Midbrain (tissue), 1 donor: ENCODE results near the gene SASH3.
"Not testable (repeated sequence)": the region's sequence is repeated elsewhere in the genome, so short reads cannot be mapped to it uniquely, and the experiment has no call there.

Experiments used
- DNase-seq: peaks from one replicate; lab custom pipeline; 2025; lab: John Stamatoyannopoulos, UW

The SASH3 gene

DNA sequence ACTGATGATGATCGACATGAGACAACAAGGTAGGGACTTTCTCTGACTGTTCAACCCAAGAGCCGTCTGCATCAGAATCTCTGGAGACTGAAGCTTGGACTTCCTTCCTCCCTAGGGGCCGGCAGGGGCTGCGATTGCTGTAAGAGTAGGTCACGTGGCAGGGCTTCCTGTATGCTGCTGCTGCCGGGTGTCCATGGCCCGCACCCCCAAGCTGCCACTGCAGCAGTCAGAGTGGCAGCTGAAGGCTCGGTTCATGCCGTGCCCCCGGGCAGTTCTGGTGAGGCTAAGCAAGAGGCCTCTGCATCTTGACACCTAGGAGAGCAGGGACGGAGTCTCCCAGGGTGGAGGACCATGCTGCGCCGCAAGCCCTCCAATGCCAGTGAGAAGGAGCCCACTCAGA is at the start of gene SASH3:
TSS of gene SASH3 (plus strand) at position 203 of the 400 bp plus-strand sequence. CDS start at position 352, 149 bp downstream.
- DNase-seq, result no peak

DNA sequence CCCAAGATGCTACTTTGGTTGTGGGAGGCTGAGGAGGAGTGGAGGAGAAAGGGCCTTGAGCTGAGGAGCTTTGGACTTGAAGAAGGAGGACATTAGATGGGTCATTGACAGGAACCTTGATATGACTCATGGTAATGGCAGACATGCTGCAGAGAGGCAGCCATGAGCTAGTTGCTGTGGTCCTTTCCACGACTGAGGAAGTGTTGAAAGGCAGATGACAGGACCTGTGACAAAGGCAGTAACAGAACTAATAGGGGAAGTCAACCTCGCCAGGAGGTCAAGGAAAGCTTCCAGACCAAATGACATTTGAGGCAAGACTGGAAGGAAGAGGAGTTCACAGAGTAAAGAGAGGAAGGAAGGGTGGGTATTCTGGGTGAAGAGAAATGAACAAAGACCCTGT is 48.5 kb upstream of the SASH3 start:
- no peak for DNase-seq

DNA sequence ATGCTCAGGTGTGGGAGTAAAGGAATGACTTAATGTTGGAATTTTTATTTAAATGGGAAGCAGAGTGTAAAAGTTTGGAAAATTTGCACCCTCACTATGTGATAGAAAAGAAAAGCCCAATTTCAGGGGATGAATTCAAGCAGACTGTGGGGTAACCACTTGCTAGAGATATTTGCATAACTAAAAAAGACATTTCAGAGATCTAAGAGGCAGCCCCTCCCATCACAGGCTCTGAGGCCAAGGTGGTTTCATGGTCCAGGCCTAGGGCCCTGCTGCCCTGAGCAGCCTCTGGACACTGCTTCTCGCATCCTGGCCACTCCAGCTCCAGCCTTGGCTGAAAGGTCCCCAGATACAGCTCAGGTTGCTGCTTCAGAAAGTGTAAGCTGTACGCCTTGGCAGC is 46.9 kb upstream of the SASH3 start:
- no peak for DNase-seq

DNA sequence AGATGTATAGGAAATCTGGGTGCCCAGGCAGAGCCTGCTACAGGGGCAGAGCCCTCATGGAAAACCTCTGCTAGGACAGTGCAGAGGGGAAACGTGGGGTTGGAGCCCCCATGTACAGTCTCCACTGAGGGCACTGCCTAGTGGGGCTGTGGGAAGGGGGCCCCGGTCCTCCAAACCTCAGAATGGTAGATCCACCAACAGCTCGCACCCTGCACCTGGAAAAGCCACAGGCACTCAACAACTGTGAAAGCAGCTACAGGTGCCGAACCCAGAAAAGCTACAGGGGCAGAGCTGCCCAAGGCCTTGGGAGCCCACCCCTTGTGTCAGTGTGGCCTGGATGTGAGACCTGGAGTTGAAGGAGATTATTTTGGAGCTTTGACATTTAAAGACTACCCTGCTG is 46.4 kb upstream of the SASH3 start:
- DNase-seq, result no peak

DNA sequence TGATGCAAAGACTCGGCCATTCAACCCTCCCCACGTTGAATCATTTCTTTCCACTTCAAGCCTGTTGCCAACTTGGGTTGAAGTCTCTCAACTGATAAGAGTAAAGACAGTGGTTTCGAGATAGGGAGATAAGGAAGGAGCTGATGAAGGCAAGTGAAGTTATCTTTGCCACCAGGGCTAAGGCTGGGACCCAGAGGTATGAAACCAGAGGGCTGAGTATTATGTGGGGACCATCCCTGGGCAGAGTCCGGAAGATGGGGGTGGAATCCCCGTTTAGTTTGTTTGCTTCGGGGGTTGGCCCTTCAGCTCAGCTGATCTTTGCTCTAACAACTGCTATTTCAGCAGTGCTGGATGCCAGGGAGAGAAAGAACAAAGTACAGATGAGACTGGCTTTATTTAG is 43.3 kb upstream of the SASH3 start:
- no peak for DNase-seq

DNA sequence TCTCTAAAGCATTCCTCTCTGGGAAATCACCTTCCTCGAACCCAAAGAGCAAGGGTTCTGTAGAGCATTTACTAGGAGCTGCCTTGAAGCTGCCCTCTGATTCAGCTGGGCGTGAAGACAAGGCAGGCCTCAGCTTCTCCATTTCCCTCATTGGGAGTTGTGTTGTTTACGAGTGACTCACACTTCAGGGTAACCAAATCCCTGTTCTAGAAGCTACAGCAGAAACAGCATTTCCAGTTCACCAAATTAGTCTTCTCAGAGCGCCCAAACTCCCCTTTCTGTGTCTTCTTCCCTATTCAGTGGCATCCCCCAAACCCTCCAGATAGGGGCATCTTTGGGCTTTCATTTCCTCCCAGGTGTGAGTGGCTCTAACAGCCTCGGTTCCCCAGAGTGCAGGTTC is 41.8 kb upstream of the SASH3 start:
- no peak for DNase-seq

DNA sequence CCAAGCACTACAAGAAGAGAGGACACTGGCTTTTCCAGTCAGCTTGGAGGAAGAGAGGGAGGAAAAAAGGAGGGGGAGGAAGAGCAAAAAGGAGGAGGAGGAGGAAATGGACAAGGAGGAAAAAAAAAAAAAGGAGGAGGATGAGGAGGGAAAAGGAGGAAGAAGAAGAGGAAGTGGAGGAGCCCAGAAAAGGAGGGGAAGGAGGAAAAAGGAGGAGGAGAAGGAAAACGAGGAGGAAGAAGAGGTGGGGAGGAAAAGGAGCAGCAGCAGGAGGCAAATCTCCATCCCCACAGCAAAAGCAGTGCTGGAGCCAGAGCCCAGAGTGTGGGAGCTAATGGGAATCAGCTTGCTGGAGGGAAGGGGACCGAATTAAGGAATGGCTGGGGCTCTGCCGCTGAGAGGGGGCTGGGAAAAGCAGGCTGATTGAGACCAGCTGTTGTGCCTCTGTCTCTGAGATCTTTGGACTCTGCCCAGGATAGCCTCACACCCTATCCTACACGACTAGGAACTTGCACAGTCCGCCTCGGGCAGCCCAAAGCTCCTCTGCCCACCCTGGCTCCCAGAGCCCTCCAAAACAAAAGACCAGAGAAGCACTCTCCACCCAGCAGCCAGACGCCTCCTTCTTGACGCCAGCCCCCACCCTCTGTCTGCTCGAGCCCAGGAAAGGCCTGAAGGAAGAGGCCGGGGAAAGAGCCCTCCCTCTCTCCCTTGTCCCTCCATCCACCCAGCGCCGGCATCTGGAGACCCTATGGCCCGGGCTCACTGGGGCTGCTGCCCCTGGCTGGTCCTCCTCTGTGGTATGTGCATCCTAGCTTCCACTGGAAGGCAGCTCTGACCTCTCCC is 41.1 kb upstream of the SASH3 start, which contains the start of gene XPNPEP2:
TSS of gene XPNPEP2 (plus strand) at position 514 of the 843 bp plus-strand sequence. CDS start at position 749, 235 bp downstream.
- no peak for DNase-seq

DNA sequence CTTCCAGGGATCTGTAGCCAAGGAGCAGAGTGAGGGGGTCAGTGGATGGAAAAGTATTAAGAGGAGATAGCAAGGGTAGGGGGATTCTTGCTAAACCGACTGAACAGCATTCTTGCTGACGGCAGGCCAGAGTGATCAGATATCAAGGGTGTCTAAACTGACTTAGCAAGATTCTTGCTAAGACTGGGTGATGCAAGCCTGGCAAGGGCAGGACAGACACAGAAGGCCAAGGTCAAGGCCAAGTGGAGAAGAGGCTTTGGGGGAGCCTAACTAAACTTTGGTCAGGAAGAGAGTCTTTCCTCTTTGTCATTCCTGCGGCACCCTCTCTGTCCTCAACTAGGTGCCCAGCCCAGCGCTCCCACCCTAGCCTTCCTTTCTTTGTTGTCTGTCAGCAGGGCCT is 40.2 kb upstream of the SASH3 start:
- DNase-seq, result no peak

DNA sequence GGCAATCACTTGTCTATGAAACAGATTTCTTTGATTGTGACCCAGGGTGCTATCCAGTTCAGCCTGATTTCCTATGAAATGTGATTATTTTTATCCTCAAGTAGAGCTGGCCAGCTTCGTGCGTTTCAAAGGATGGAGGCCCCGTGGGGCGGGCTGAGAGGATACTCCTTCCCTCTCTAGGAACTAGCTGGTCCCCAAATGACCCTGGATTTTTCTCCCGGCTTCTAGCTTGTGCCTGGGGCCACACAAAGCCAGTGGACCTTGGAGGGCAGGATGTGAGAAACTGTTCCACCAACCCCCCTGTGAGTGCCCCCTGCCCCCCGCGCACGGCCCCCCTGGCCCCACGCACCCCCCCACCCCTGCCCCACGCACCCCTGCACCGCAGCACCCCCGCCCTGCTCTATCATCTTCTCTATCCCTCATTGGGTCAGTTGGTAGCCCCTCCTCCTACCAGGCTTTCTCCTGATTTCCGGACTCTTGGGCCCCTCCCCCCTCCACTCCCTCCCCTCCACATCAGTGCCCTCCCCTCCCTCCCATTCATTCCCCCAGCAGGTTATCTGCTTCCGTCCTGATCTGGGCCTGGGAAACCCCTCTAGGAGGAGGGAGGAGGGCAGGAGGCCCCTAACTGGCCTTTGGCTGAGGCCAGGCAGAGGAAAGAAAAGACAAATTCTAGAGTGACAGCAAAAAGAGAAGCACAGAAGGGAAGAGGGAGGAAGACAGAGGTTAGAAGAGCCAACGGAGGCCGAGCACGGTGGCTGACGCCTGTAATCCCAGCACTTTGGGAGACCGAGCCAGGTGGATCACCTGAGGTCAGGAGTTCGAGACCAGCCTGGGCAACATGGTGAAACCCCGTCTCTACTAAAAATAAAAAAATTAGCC is 37.6 kb upstream of the SASH3 start:
- DNase-seq, result no peak

DNA sequence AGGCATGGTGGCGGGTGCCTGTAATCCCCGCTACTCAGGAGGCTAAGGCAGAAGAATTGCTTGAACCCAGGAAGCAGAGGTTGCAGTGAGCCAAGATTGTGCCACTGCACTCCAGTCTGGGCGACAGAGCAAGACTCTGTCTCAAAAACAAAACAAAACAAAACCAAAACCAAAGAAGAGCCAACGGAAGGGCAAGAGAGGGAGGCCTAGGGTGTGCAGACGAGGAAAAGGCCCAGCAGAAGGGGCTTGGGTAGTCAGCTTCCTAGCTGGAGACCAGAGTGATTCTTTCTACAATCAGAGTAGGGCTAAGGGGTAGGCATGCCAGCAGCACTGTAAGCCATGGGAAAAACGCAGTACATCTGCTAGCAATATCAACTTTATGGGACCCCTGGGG is 37.0 kb upstream of the SASH3 start:
- DNase-seq, result not testable (repeated sequence)

DNA sequence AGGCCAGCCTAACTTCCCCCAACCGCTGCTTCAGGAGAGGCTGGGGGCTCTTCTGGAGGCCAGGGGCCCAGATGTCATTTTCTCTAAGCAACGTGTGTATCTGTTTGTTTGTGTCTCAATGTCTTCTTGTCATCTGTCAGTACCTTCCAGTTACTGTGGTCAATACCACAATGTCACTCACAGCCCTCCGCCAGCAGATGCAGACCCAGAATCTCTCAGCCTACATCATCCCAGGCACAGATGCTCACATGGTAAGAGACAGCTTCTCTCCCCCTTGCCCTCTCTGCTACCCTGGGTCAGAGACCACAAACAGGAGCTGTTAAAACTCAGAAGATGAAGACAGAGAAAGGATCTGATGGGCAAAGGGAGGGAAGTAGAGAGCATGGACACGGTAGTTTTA is 35.9 kb upstream of the SASH3 start:
- no peak for DNase-seq

DNA sequence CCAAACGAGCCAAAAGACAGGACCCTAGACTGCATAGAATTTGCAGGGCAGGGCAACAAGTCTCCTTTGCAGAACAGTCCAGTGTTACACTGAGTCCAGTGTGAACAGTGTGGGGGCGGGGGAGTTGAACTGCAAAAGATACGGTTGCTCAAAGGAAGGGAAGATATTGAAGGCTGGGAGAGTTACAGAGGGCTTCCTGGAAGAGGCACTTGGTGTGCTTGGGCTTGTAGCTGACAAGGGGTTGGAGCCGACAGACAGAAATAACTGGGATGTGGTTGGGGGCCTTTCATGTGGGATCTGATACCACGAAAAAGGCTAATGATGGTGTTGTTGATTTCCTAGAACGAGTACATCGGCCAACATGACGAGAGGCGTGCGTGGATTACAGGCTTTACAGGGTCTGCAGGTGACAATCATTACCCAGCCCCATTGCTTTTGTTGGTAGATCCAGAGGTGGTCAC is 34.9 kb upstream of the SASH3 start:
- no peak for DNase-seq

DNA sequence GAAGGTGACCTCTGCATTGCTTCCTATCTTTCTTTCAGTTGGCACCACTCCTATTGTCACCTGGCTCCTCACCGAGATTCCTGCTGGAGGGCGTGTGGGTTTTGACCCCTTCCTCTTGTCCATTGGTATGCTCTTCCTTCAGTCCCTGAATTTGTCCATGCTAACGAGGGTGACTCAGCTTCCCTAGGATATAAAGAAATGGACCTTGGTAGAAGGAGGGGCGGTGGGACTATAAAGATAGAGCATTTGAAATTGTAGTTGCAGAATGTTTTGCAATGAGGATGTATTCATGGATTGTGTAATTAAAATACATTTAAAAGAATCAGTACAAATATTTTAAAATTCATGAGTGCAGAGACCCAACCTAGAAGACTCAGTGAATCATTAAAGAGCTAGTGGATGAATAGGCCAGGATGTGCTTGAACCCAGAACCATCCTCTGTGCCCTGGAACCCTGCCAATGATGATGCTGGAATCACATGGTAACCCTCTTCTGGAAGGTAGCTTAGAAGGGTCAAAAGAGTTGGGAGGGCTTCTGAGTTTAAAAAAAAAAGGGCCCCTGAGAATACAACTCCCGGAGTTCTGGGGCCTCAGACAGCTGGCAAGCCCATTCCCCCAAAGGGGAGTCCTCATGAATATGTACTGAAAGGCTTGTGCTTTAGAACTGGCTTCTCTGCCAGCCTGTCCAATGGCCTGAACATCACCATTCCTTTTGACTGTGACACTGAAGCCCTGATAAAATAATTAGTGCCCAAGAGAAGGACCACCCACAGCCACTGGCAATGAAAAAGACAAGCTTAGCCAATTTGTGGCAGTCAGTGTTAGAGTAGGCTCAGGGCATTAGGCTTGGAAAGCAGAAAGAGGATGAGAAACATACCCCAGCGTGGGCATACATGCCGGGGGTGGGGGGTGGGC is 32.9 kb upstream of the SASH3 start:
- DNase-seq, result no peak

DNA sequence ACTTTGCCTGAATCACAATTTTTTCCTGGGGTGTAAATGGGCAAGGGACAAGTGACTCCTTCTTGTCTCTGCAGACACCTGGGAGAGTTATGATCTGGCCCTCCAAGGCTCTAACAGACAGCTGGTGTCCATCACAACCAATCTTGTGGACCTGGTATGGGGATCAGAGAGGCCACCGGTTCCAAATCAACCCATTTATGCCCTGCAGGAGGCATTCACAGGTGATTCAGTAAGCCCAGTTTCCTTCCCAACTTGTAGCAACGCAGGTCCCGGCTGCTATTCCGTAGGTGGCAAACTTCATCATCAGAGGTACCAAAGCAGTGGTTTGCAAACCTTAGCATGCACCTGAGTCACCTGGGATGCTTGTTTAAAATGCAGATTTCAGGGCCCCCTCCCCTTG is 32.2 kb upstream of the SASH3 start:
- no peak for DNase-seq

DNA sequence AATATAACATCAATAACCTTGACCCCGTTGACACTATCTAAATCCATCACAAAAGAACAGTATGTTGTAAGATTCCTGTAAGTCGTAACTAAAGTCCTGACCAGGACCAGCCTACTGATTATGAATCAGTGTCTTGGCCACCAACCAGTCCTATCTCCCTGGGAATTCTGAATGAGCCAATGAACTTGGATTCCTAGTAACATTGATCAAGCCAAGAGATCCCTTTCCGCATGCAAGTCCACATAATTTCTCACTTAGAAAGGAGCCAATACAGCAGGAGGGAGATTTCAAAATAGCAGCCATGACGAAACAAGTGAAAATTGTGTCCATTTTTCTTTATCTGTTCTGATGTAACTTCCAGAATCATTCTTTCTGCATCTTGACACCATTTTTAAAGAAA is 31.4 kb upstream of the SASH3 start:
- DNase-seq, result no peak

DNA sequence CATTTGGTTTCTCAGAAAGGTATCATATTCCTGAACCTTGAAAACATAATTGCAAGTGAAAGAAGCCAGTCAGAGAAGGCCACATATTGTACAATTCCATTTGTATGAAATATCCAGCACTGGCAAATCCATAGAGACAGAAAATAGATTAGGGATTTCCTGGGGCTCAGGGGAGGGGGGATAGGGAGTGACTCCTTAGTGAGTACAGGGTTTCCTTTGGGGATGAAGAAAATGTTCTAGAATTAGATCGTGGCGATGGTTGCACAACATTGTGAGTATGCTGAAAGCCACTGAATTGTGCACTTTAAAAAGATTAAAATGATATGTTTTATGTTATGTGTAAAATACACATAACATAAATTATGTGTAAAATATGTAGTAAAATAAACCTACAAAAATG is 30.7 kb upstream of the SASH3 start:
- no peak for DNase-seq

DNA sequence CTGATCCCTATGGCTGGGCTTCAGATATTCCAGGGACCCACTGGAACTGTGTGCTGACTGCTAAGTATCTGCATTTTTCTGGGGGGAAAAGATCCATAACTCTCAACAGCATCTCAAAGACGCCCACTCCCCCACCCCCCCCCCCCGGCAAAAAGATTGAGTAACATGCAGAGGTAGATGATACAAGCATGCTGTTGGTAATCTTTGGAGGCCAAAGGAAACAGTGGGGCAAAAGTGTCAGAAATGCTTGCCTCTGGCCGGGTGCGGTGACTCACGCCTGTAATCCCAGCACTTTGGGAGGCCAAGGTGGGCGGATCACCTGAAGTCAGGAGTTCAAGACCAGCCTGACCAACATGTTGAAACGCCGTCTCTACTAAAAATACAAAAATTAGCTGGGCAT is 28.8 kb upstream of the SASH3 start:
- no peak for DNase-seq

DNA sequence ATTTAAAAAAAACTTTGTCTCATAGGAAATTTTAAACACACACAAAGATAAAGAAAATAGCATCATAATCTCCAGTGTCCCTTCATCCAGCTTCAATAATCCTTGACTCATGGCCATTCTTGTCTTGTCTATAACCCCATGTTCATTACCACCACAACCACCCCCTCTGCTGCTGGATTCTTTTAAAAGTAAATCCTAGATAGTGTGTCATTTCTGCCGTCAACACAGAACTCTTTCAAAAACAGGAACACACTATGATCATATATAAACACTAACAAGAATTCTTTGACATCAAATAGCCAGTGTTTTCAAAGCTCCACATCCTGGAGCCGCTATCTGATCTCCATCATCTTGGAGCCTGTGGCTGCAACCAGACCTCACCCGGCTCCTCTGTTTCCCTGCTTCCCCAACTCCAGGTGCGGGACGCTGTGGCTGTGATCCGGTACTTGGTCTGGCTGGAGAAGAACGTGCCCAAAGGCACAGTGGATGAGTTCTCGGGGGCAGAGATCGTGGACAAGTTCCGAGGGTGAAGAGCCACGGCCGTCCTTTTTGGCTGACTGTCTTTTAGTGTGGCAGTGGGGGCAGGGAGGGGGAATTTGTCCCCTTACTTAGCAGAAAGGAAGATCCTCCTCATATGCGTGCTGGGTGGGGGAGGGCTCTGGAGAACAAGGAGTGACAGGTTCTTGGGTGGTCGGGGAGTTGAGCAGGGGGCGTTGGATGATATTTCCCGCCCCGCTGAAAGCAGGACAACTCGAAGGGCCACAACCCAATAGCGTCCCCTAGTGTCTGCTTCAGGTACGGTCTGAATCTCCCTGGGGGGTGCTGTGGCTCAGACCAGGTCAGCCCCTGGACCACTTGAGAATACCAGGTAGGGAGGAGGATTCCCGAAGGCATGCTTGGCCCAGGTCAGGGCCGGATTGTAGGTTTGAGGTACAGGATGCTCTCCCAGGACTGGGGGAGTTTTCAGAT is 25.4 kb upstream of the SASH3 start:
- DNase-seq, result no peak

DNA sequence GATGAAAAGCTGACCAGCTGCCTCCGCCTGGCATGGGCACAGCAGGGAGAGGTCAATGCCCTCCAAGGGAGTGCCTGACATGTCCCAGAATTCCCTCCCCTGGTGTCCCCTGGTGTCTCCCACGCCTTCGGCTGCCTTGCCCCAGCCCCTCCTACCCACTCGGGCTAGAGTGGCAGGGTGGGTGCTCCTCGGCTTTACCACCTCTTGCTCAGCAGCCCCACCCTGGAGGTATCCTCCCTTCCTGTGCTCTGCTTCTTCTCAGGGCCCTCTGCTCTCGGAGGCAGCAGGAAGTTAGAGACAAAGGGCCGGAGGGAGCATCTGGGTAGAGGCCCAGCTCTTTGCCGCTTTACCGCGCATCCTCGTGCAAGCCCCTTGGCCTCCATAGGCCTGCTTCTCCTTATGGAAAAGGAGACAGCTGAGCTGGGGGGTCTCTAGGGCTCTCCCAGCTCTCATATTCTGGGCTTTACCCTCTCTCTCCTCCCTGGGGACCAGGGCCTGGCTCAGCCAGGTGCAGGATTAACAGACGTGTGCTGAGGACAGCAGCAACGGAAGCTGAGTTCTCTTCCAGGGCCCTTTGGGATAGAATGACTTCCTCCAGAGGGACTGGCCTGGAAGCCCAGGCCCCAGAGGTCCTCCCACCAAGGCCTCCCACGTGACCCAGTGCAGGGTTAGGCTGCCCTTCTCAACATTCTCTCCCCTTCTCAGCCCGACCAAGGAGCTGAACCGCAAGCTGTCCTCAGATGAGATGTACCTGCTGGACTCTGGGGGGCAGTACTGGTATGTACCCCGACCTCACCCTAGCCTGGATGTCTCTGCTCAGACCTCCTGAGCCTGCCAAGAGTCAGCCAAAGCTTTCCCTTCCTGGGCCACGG is 23.7 kb upstream of the SASH3 start:
- no peak for DNase-seq
